PC-9 (cell line): ENCODE measurements around the gene SLC22A4. TPM values are rescaled to one million over a fixed set of nuclear protein-coding genes. Genes with fewer than 3 reads are reported as not detected.

ENCODE experiments used
- BruUV-seq: library from RNA; stranded (reverse); fragments of 400-500 nt; replicated peaks from 2 replicates; lab custom pipeline; 2021; lab: Mats Ljungman, UMichigan
- CTCF ChIA-PET: fragments of 300-600 bp; sonication (Branson Sonifier 250); formaldehyde crosslinking; loops from one replicate; lab custom pipeline; 2022; ENCODE audit warnings: antibody characterized with exemption; lab: Charles Lee
- POLR2A ChIA-PET: fragments of 300-600 bp; sonication (Branson Sonifier 250); formaldehyde crosslinking; loops from one replicate; lab custom pipeline; 2022; ENCODE audit warnings: antibody characterized with exemption; ENCODE audit not compliant: unreplicated experiment; lab: Charles Lee
- DNase-seq, 2 experiments: peaks; one replicate each; pipeline versions ENCODE4 v3.0.0 to v3.0.0-alpha.2; 2015 to 2022; ENCODE audit warnings: mixed read lengths in 1 of 2
- H2AFZ ChIP-seq: fragments of 200-600 bp; sonication (generic); 2 replicates; pipeline ENCODE4 v1.8.1; 2017; ENCODE audit warnings: antibody characterized with exemption
- H3F3A ChIP-seq: fragments of 200-600 bp; sonication (generic); 2 replicates; pipeline ENCODE4 v1.8.1; 2017; ENCODE audit warnings: antibody characterized with exemption, mild to moderate bottlenecking, low read depth; ENCODE audit not compliant: insufficient read depth
- H3K27ac ChIP-seq: fragments of 200-600 bp; sonication (generic); 2 replicates; pipeline ENCODE4 v1.6.1; 2016; ENCODE audit warnings: mixed run types
- H3K27me3 ChIP-seq: fragments of 200-600 bp; sonication (generic); 2 replicates; pipeline ENCODE4 v1.6.1; 2016; ENCODE audit warnings: low read depth, mixed run types; ENCODE audit not compliant: insufficient read depth
- H3K36me3 ChIP-seq: fragments of 200-600 bp; sonication (generic); 2 replicates; pipeline ENCODE4 v1.6.1; 2016; ENCODE audit warnings: low read depth, mixed run types
- H3K4me1 ChIP-seq: fragments of 200-600 bp; sonication (generic); replicated peaks from 2 replicates; pipeline ENCODE4 v1.6.1; 2016; ENCODE audit warnings: mixed run types; ENCODE audit not compliant: insufficient read depth
- H3K4me2 ChIP-seq: fragments of 200-600 bp; sonication (generic); 2 replicates; pipeline ENCODE4 v1.6.1; 2017; ENCODE audit warnings: mixed run types
- H3K4me3 ChIP-seq: fragments of 200-600 bp; sonication (generic); 2 replicates; pipeline ENCODE4 v1.6.1; 2016; ENCODE audit warnings: mixed run types
- H3K79me2 ChIP-seq: fragments of 200-600 bp; sonication (generic); 2 replicates; pipeline ENCODE4 v1.6.1; 2017; ENCODE audit warnings: low read depth, mixed run types
- H3K9me2 ChIP-seq: fragments of 200-600 bp; sonication (generic); 2 replicates; pipeline ENCODE4 v1.8.1; 2017; ENCODE audit warnings: mild to moderate bottlenecking; ENCODE audit not compliant: insufficient read depth
- H3K9me3 ChIP-seq: fragments of 200-600 bp; sonication (generic); 2 replicates; pipeline ENCODE4 v1.8.1; 2016; ENCODE audit warnings: low read depth; ENCODE audit not compliant: insufficient read depth
- H4K20me1 ChIP-seq: fragments of 200-600 bp; sonication (generic); 2 replicates; pipeline ENCODE4 v1.8.1; 2017; ENCODE audit not compliant: insufficient read depth
- EZH2 ChIP-seq: fragments of 200-600 bp; sonication (generic); IDR thresholded peaks from 2 replicates; pipeline ENCODE4 v1.8.0; 2017; ENCODE audit warnings: antibody characterized with exemption, low read depth
- intact Hi-C: fragments of 100-400 bp; cut with micrococcal nuclease; formaldehyde crosslinking; loops from one replicate; pipeline ENCODE4 v1.10.0; 2022; ENCODE audit not compliant: unreplicated experiment
- total RNA-seq: library from RNA; stranded (reverse); gene quantifications from 2 replicates; pipeline ENCODE4 v1.2.3, GENCODE V29; 2021
- TF ChIP-seq, protein P1 (sequence below): fragments of 200-600 bp; sonication (generic); conservative IDR thresholded peaks from 2 replicates; pipeline ENCODE4 v1.6.1; 2017; ENCODE audit warnings: mixed run types, antibody characterized with exemption, mild to moderate bottlenecking, moderate library complexity

The SLC22A4 gene
- total RNA-seq, 1 experiment from 2014 or later, result 4.2 TPM

DNA sequence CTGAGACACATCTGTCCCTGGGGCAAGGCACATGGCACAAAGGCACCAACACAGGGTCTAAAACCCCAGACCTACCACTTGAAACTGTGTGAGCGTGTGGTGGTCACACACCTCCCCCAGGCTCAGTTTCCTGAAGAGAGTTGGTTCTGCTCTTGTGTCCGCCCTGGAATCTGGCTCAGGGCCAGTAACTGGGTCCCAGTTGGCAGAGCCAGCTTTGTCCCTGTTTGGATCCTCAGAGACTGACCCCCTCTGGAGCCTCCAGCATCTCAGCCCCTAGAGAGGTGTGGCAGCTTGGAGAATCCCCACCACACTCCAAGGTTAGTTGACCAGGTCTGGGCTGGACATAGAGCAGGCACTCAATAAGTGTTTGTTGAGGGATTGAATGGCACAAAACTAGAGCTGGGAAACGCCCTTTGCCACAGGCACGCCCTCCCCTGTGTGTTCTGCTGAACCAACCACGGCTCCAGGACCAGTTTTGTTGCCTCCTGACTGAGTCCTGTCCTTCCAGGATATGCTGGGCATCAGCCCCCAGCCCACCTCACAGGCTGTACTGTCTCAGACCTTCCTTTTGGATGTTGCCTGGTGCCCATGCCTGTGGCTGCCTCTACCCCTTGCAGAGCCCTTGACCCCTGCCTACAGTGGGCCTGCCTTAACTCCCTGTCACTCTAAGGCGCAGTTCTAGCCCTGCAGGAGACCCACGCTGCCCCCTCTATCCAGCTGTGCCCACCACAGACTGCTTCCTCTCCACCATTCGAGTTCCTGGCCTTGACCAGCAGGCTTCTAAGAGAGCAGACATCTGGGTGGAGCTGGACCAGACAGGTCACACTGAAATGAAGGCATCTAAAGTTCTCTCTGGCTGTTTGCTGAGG, 40.5 kb upstream of the SLC22A4 start:
- no peak overlapping the region for H3K4me3 ChIP-seq
- intact Hi-C loops, result no loop called here
- no peak overlapping the region for H3K27ac ChIP-seq
- no peaks in the 10 kb centered on the region for H4K20me1 ChIP-seq
- no peaks in the 10 kb centered on the region for H3K79me2 ChIP-seq
- H3K9me2 ChIP-seq, result no peaks in the 10 kb centered on the region
- BruUV-seq, result no TSS peak
- no peak overlapping the region for H2AFZ ChIP-seq
- H3K27me3 ChIP-seq, result 0 out of 2 replicates have a peak, but pooled peaks cover 3% of the 10 kb centered on the region
- H3F3A ChIP-seq, result no peaks in the 10 kb centered on the region; the same call in 1 of the 2 replicates
- DNase-seq, result no peak
- POLR2A ChIA-PET, result interaction anchor here (0.6 kb wide), 3 partner anchors 26 to 102 kb away, joined by 3 to 10 read pairs (median 8); partner anchors contain the start of genes P4HA2 and SLC22A4
- H3K36me3 ChIP-seq, result no peaks in the 10 kb centered on the region
- no peaks in the 10 kb centered on the region for H3K9me3 ChIP-seq
- TF ChIP-seq, protein P1, sequence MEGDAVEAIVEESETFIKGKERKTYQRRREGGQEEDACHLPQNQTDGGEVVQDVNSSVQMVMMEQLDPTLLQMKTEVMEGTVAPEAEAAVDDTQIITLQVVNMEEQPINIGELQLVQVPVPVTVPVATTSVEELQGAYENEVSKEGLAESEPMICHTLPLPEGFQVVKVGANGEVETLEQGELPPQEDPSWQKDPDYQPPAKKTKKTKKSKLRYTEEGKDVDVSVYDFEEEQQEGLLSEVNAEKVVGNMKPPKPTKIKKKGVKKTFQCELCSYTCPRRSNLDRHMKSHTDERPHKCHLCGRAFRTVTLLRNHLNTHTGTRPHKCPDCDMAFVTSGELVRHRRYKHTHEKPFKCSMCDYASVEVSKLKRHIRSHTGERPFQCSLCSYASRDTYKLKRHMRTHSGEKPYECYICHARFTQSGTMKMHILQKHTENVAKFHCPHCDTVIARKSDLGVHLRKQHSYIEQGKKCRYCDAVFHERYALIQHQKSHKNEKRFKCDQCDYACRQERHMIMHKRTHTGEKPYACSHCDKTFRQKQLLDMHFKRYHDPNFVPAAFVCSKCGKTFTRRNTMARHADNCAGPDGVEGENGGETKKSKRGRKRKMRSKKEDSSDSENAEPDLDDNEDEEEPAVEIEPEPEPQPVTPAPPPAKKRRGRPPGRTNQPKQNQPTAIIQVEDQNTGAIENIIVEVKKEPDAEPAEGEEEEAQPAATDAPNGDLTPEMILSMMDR, result no peak
- no peak overlapping the region for H3K4me2 ChIP-seq
- CTCF ChIA-PET, result no interaction called here
- H3K4me1 ChIP-seq, result peaks cover 12% of the 10 kb centered on the region

DNA sequence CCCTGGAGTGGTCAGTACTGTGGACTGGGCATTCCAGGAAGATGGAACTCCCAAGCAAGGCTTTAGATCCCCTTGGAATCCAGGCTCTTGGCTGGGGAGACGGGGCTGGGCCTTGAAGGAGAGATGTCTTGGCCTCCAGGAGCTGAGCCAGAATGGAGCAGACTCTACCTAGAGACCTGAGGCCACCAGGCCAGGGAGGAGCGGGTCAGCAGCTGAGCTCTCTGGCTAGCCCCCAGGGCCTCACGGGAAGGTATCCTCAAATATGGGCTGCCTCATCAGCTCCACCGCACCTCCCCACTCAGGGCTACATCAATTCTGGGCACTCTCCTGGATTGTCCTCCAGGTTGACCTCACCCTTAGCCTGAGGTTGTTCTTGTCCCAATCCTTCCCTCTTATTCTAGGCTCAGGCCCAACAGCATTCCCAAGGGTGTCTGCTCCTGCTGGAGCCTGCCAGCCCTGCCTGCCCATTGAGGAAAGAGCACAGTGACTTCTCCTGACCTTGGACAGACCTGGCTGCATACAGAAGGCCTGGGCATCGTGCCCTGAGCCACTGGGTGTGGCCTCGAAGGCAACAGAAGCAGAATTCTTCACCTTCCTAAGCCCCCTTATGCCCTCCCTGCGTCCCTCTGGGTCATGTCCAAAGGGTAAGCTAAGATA, 39.7 kb upstream of the SLC22A4 start:
- Histone ChIP-seq H2AFZ (no peak overlapping the region), H3K4me1 (peaks cover 12% of the 10 kb centered on the region), H3K27me3 (0 out of 2 replicates have a peak, but pooled peaks cover 3% of the 10 kb centered on the region), H3K4me3 (no peak overlapping the region), H3K27ac (no peak overlapping the region), H3K9me3 (no peaks in the 10 kb centered on the region), H3K36me3 (no peaks in the 10 kb centered on the region), H3F3A (no peaks in the 10 kb centered on the region; the same call in 1 of the 2 replicates), H4K20me1 (no peaks in the 10 kb centered on the region), H3K9me2 (no peaks in the 10 kb centered on the region), H3K4me2 (no peak overlapping the region), H3K79me2 (no peaks in the 10 kb centered on the region)
- DNase-seq, result no peak
- intact Hi-C loops, result no loop called here
- no peak for TF ChIP-seq EZH2
- TF ChIP-seq, protein P1, result no peak
- no TSS peak for BruUV-seq
- ChIA-PET POLR2A (interaction anchor here (0.6 kb wide), 2 partner anchors 101 to 242 kb away, joined by 8 to 10 read pairs; no protein-coding TSS in a partner anchor), CTCF (no interaction called here)

- no peak overlapping the region for H3K27ac ChIP-seq
- H3K27me3 ChIP-seq, result 0 out of 2 replicates have a peak, but pooled peaks cover 3% of the 10 kb centered on the region
- H3K4me3 ChIP-seq, result no peak overlapping the region
- no peaks in the 10 kb centered on the region for H4K20me1 ChIP-seq
- no peaks in the 10 kb centered on the region for H3K79me2 ChIP-seq
- no peaks in the 10 kb centered on the region; the same call in 1 of the 2 replicates for H3F3A ChIP-seq
- ChIA-PET CTCF (no interaction called here), POLR2A (no interaction called here)
- no peaks in the 10 kb centered on the region for H3K36me3 ChIP-seq
- no peak overlapping the region for H3K4me2 ChIP-seq
- intact Hi-C loops, result no loop called here
- H3K4me1 ChIP-seq, result peaks cover 26% of the 10 kb centered on the region
- H3K9me2 ChIP-seq, result no peaks in the 10 kb centered on the region
- H3K9me3 ChIP-seq, result no peaks in the 10 kb centered on the region
- H2AFZ ChIP-seq, result no peak overlapping the region
- BruUV-seq, result no TSS peak
- DNase-seq, result no peak
- TF ChIP-seq, protein P1, result no peak
- TF ChIP-seq EZH2, result no peak
These were observed 38.0 kb upstream of the SLC22A4 start for GRCh38 chr5:132256086-132256782.
